ENCODE measurements around the gene ITPRID2. TPM values are rescaled to one million over a fixed set of nuclear protein-coding genes. Genes with fewer than 3 reads are reported as not detected.

ITPRID2 gene
- total and polyA plus RNA-seq, 2 of the 8 experiments (the other 6 are each of a cell fraction or from before 2014, with no cell fraction given): 1.9 to 12.6 TPM

- Histone ChIP-seq H4K91ac (replicated peaks; ENCODE audit: insufficient read length, low read length) (no peak overlapping the region), H4K5ac (ENCODE audit: insufficient read length, low read depth, low read length) (no peak overlapping the region), H2BK15ac (ENCODE audit: low read length) (no peak overlapping the region), H2BK12ac (ENCODE audit: low read depth, low read length) (no peak overlapping the region), H3K4ac (replicated peaks; ENCODE audit: insufficient read length, low read depth, low read length) (no peak overlapping the region), H3K9ac (replicated peaks in 1 of 4; ENCODE audit: extremely low read depth in 1 of 4, low read depth in 3 of 4, low read length in 3 of 4) (no peak overlapping the region), H2BK5ac (ENCODE audit: low read depth, low read length) (no peak overlapping the region), H3K56ac (replicated peaks; ENCODE audit: insufficient read length, low read depth, low read length) (no peak overlapping the region), H3K4me1 (replicated peaks in 1 of 4; ENCODE audit: control insufficient read depth in 3 of 4, insufficient read depth in 4 of 4, low read length in 3 of 4) (no peaks in the 10 kb centered on the region), H3K27ac (ENCODE audit: low read depth, low read length) (no peak overlapping the region), H2BK120ac (replicated peaks; ENCODE audit: low read depth, low read length) (no peak overlapping the region), H3K18ac (ENCODE audit: extremely low read depth, low read length) (no peak overlapping the region), H3K79me2 (ENCODE audit: control insufficient read depth in 1 of 2, insufficient read depth in 2 of 2, low read length in 2 of 2) (no peaks in the 10 kb centered on the region), H3K23ac (ENCODE audit: insufficient read length) (no peak overlapping the region), H2AFZ (ENCODE audit: low read length) (no peak overlapping the region), H2AK5ac (ENCODE audit: low read depth, low read length) (no peak overlapping the region), H3K14ac (ENCODE audit: insufficient read length) (no peak overlapping the region), H4K20me1 (replicated peaks in 1 of 2; ENCODE audit: control insufficient read depth in 1 of 2, insufficient read depth in 2 of 2, low read length in 2 of 2) (no peaks in the 10 kb centered on the region), H3K23me2 (ENCODE audit: low read depth, low read length) (no peaks in the 10 kb centered on the region; the same call in 1 of the 2 replicates), H3K9me3 (ENCODE audit: insufficient read depth in 2 of 2, low read depth in 1 of 2, low read length in 1 of 2) (no peaks in the 10 kb centered on the region), H3K4me2 (ENCODE audit: insufficient read depth in 1 of 2, low read depth in 2 of 2, low read length in 2 of 2) (no peak overlapping the region), H2BK20ac (ENCODE audit: low read length) (no peak overlapping the region), H3K36me3 (ENCODE audit: control insufficient read depth in 2 of 4, insufficient read depth in 4 of 4, low read length in 3 of 4) (peaks cover 0 to 16% (median 5%) of the 10 kb centered on the region in 4 experiments; a peak in 7 of 8 replicates), H3K79me1 (ENCODE audit: low read depth, low read length) (no peaks in the 10 kb centered on the region), H4K8ac (ENCODE audit: extremely low read depth, insufficient read depth, low read length) (no peak overlapping the region), H3K27me3 (replicated peaks in 1 of 4; ENCODE audit: control insufficient read depth in 3 of 4, extremely low read depth in 1 of 4, insufficient read depth in 3 of 4, low read length in 3 of 4) (no peaks in the 10 kb centered on the region), H3K4me3 (ENCODE audit: extremely low read depth in 1 of 4, insufficient read depth in 2 of 4, low read depth in 3 of 4, low read length in 4 of 4) (no peak overlapping the region)
- ChIA-PET CTCF (ENCODE audit: partially characterized antibody) (interaction anchor here (0.5 to 1.0 kb wide), 3 partner anchors 8 to 333 kb away, joined by 3 read pairs; no protein-coding TSS in a partner anchor), POLR2A (ENCODE audit: partially characterized antibody) (no interaction called here)
- 100% methylated on average over 1 of the region's 1 CpG; no CpG with 5 or more reads in 1 of the 2 experiments for WGBS, 2 experiments (ENCODE audit: extremely low coverage in 1 of 2, insufficient coverage in 1 of 2, insufficient read length in 1 of 2, insufficient replicate concordance in 2 of 2, low coverage in 1 of 2, low lambda C conversion rate in 2 of 2, missing lambda C conversion rate in 1 of 2)
- FAIRE-seq: no peak
- DNase-seq (ENCODE audit: low read depth in 1 of 2, low spot score in 2 of 2): no peak
- TF ChIP-seq SP4 (IDR thresholded peaks at IDR 0.05; ENCODE audit: low read length): no peak
- TF ChIP-seq GABPA (IDR thresholded peaks at IDR 0.05; ENCODE audit: borderline replicate concordance, insufficient read depth, low read length): no peak
- TF ChIP-seq TEAD4 (IDR thresholded peaks at IDR 0.05; ENCODE audit: low read depth, low read length): no peak
- no peak for TF ChIP-seq RFX5 (IDR thresholded peaks at IDR 0.05; ENCODE audit: borderline replicate concordance, low read depth, low read length)
- no peak for TF ChIP-seq CTBP2 (IDR thresholded peaks at IDR 0.05; ENCODE audit: borderline replicate concordance, insufficient read depth, insufficient read length, low read length)
- TF ChIP-seq SRF (IDR thresholded peaks at IDR 0.05; ENCODE audit: low read depth, low read length): no peak
- TF ChIP-seq EGR1 (IDR thresholded peaks at IDR 0.05; ENCODE audit: borderline replicate concordance, low read depth, low read length): no peak
- no peak for TF ChIP-seq SP1 (IDR thresholded peaks at IDR 0.05; ENCODE audit: low read depth, low read length)
- TF ChIP-seq E2F6 (IDR thresholded peaks at IDR 0.05): no peak
- no peak for TF ChIP-seq FOSL1 (IDR thresholded peaks at IDR 0.05; ENCODE audit: insufficient read depth, low read depth, low read length)
- TF ChIP-seq CTCF (IDR thresholded peaks at IDR 0.05; ENCODE audit: control extremely low read depth in 1 of 3, insufficient read depth in 1 of 3, low read depth in 1 of 3, low read length in 3 of 3): no peak
Measured at GRCh38 chr2:181915102-181915501, 23.6 kb downstream of the ITPRID2 start.

Data from H1 (cell line).